Smooth muscle cell (in vitro differentiated cells): Measurements from ENCODE around the gene INS. TPM values are rescaled to one million over a fixed set of nuclear protein-coding genes. Genes with fewer than 3 reads are reported as not detected.

ENCODE experiments used
- DNase-seq: peaks from one replicate; lab custom pipeline; 2025; ENCODE audit not compliant: unreplicated experiment; lab: John Stamatoyannopoulos, UW
- H2AFZ ChIP-seq: fragments of 200-600 bp; sonication (generic); 2 replicates; pipeline ENCODE4 v1.6.0; 2016; ENCODE audit warnings: antibody characterized with exemption, low read depth, mild to moderate bottlenecking
- H3F3A ChIP-seq: fragments of 200-600 bp; sonication (generic); 2 replicates; pipeline ENCODE4 v1.6.0; 2017; ENCODE audit warnings: antibody characterized with exemption, low read depth
- H3K27ac ChIP-seq: fragments of 200-600 bp; sonication (generic); 2 replicates; pipeline ENCODE4 v1.5.1; 2016; ENCODE audit warnings: low read depth, mild to moderate bottlenecking
- H3K27me3 ChIP-seq: fragments of 200-600 bp; sonication (generic); 2 replicates; pipeline ENCODE4 v1.6.1; 2016; ENCODE audit warnings: low read depth, mild to moderate bottlenecking
- H3K36me3 ChIP-seq: fragments of 200-600 bp; sonication (generic); 2 replicates; pipeline ENCODE4 v1.5.1; 2016; ENCODE audit warnings: low read depth
- H3K4me1 ChIP-seq: fragments of 200-600 bp; sonication (generic); 2 replicates; pipeline ENCODE4 v1.5.1; 2016; ENCODE audit warnings: low read depth
- H3K4me2 ChIP-seq: fragments of 200-600 bp; sonication (generic); 2 replicates; pipeline ENCODE4 v1.6.0; 2016; ENCODE audit warnings: mild to moderate bottlenecking
- H3K4me3 ChIP-seq: fragments of 200-600 bp; sonication (generic); 2 replicates; pipeline ENCODE4 v1.5.1; 2016; ENCODE audit warnings: mild to moderate bottlenecking
- H3K79me2 ChIP-seq: fragments of 200-600 bp; sonication (generic); 2 replicates; pipeline ENCODE4 v1.6.0; 2016; ENCODE audit warnings: low read depth, mild to moderate bottlenecking
- H3K9ac ChIP-seq: fragments of 200-600 bp; sonication (generic); 2 replicates; pipeline ENCODE4 v1.6.0; 2016; ENCODE audit warnings: low read depth
- H3K9me3 ChIP-seq: fragments of 200-600 bp; sonication (generic); replicated peaks from 2 replicates; pipeline ENCODE4 v1.5.1; 2016; ENCODE audit warnings: low read depth
- H4K20me1 ChIP-seq: fragments of 200-600 bp; sonication (generic); 2 replicates; pipeline ENCODE4 v1.6.0; 2016; ENCODE audit warnings: low read depth
- CTCF ChIP-seq: fragments of 200-600 bp; sonication (generic); IDR thresholded peaks from 2 replicates; pipeline ENCODE4 v1.5.1; 2017; ENCODE audit warnings: borderline replicate concordance, mild to moderate bottlenecking, antibody characterized with exemption; ENCODE audit not compliant: insufficient read depth, poor library complexity, severe bottlenecking
- WGBS: methylation state at CpG from one replicate; pipeline ENCODE4 v1.1.7; 2016; ENCODE audit warnings: low lambda C conversion rate; 5-methylcytosine and 5-hydroxymethylcytosine counted together
- polyA plus RNA-seq: library from polyadenylated mRNA; unstranded; fragments of >200 nt; fragmentation: Nextera tagmentation; extraction: Ambion mirVana; gene quantifications from 2 replicates; pipeline ENCODE4 v1.2.1, GENCODE V29; 2016
- total RNA-seq: library from RNA; depleted of rRNA; stranded (reverse); fragments of >200 nt; gene quantifications from 2 replicates; pipeline ENCODE4 v1.2.3, GENCODE V29; 2014

The INS gene
- total and polyA plus RNA-seq, 2 experiments from 2014 or later = not detected

- no peaks in the 10 kb centered on the region for H3K79me2 ChIP-seq
- no peak for TF ChIP-seq CTCF
- H2AFZ ChIP-seq = no peak overlapping the region
- H4K20me1 ChIP-seq = no peaks in the 10 kb centered on the region
- H3K27me3 ChIP-seq = no peaks in the 10 kb centered on the region
- no peak overlapping the region for H3K27ac ChIP-seq
- WGBS = 88% methylated on average over 20 of the region's 23 CpGs
- H3K9ac ChIP-seq = no peak overlapping the region
- H3K4me1 ChIP-seq = no peaks in the 10 kb centered on the region
- no peak overlapping the region for H3K4me2 ChIP-seq
- no peaks in the 10 kb centered on the region for H3K36me3 ChIP-seq
- no peak overlapping the region for H3K4me3 ChIP-seq
- no peak for DNase-seq
- H3K9me3 ChIP-seq = no peaks in the 10 kb centered on the region
- H3F3A ChIP-seq = no peaks in the 10 kb centered on the region
Measured at GRCh38 chr11:2203440-2204259, 42.6 kb upstream of the INS start.

DNA sequence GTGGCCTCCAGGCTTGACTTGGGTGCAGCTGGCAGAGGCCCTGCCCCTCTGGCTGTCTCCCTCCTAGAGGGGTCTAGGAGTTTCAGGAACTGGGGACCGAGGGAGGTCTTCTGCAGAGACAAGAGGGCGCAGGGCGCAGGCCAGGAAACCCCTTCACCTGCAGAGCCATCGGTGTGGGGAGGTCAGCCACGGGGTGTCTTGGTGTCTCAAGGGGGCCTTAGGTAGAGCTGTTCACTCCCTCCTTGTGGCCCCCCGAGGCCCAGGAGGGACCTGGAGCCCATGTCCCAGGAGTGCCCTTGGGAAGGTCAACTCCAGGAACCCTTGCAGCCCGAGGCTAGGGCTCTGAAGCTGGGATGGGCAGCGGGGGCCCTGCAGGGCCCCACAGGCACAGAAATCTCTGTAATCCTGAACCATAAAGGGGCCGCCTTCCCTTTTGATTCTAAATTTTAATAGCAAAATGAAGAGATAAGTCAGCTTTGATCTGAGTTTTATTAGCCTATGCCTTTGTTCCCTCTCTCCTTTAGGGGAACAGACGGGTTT lies 42.0 kb upstream of the INS start:
- DNase-seq = no peak
- no peaks in the 10 kb centered on the region for H3K4me1 ChIP-seq
- no peak overlapping the region for H3K9ac ChIP-seq
- H3K4me2 ChIP-seq = no peak overlapping the region
- WGBS = 82% methylated on average over 9 of the region's 10 CpGs
- no peaks in the 10 kb centered on the region for H3K36me3 ChIP-seq
- H3K27me3 ChIP-seq = no peaks in the 10 kb centered on the region
- TF ChIP-seq CTCF = no peak
- H2AFZ ChIP-seq = no peak overlapping the region
- no peak overlapping the region for H3K27ac ChIP-seq
- no peaks in the 10 kb centered on the region for H3K79me2 ChIP-seq
- H3K9me3 ChIP-seq = no peaks in the 10 kb centered on the region
- H4K20me1 ChIP-seq = no peaks in the 10 kb centered on the region
- no peak overlapping the region for H3K4me3 ChIP-seq
- no peaks in the 10 kb centered on the region for H3F3A ChIP-seq

DNA sequence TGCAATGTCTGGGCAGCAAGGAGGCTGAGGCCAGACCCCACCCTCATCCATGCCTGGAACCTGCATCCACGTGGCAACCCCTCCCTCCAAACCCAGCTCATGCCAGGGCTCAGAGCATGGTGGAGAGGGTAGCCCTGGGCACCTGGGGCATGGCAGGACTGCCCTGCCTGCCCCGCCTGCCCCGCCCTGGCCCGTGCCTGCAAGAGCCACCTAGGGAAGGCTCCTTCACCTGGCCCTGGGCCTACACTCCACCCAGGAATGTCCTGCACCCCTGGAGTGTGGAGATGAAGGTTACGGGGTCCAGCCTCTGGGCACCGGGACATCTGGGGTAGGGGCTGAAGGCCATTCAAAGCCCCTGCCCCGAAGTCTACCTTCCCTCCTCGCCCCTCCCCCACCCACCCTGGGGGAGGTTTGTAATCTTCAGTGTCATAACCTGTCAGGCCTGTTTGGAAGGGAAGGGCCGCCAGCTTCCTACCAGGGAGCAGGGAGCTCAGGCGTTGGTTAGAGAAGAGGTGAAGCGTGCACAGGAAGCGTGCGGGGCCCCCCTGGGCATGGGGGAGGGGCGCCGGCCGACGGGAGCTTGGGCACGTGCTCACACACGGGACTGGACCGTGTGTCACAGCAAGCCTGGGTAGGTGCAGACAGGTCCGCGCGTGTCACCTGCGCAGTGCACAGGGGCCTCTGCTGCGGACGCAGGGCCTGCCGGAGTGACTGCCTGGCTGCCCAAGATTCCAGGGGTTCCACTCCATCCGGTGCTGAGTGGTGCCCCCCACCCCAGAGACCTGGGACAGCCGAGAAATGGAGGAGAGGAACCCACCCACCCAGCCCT lies 41.3 kb upstream of the INS start:
- H3K4me2 ChIP-seq = no peak overlapping the region
- no peaks in the 10 kb centered on the region for H4K20me1 ChIP-seq
- H2AFZ ChIP-seq = no peak overlapping the region
- no peaks in the 10 kb centered on the region for H3K36me3 ChIP-seq
- no peak for TF ChIP-seq CTCF
- no peaks in the 10 kb centered on the region for H3K4me1 ChIP-seq
- no peaks in the 10 kb centered on the region for H3K27me3 ChIP-seq
- no peak overlapping the region for H3K9ac ChIP-seq
- no peaks in the 10 kb centered on the region for H3F3A ChIP-seq
- H3K9me3 ChIP-seq = no peaks in the 10 kb centered on the region
- H3K79me2 ChIP-seq = no peaks in the 10 kb centered on the region
- H3K27ac ChIP-seq = no peak overlapping the region
- no peak for DNase-seq
- 64% methylated on average over 27 of the region's 29 CpGs for WGBS
- no peak overlapping the region for H3K4me3 ChIP-seq
